Right atrium auricular region (tissue), 2 donors: ENCODE measurements around the gene CKS1B. TPM values are rescaled to one million over a fixed set of nuclear protein-coding genes. Genes with fewer than 3 reads are reported as not detected.

Source experiments
- DNase-seq: peaks from one replicate; pipeline ENCODE4 v3.0.0-alpha.2; 2019; ENCODE audit warnings: low spot score
- H3K27ac ChIP-seq, 2 donors: fragments of 200-600 bp; sonication (generic); 1 replicate in 1 of 2; 2 replicates in 1 of 2; pipeline ENCODE4 v1.5.1; 2016 to 2019
- H3K27me3 ChIP-seq, 2 donors: fragments of 200-600 bp; sonication (generic); one replicate each; pipeline versions ENCODE4 v1.5.1 to v1.6.0; 2017 to 2019
- H3K36me3 ChIP-seq: fragments of 200-600 bp; sonication (generic); one replicate; pipeline ENCODE4 v1.5.1; 2016
- H3K4me1 ChIP-seq, 2 donors: fragments of 200-600 bp; sonication (generic); one replicate each; pipeline versions ENCODE4 v1.5.1 to v1.6.0; 2017 to 2019
- H3K4me3 ChIP-seq, 2 donors: fragments of 200-600 bp; sonication (generic); 1 replicate in 1 of 2; 2 replicates in 1 of 2; pipeline ENCODE4 v1.5.1; 2017 to 2019; ENCODE audit warnings: mild to moderate bottlenecking in 1 of 2, moderate library complexity in 1 of 2
- H3K9me3 ChIP-seq, 2 donors: fragments of 200-600 bp; sonication (generic); one replicate each; pipeline ENCODE4 v1.5.1; 2019
- total RNA-seq, 2 donors: library from RNA; depleted of rRNA; stranded (reverse); fragments of >200 nt; gene quantifications; one replicate each; pipeline ENCODE4 v1.1.0, GENCODE V29; 2016
- TF ChIP-seq, protein P1 (sequence below), 2 donors: fragments of 200-600 bp; sonication (generic); IDR thresholded peaks; one replicate each; pipeline ENCODE4 v1.5.1; 2019; ENCODE audit warnings: antibody characterized with exemption in 2 of 2

CKS1B gene
- total RNA-seq, 2 donors from 2014 or later, result 20.0 to 23.8 TPM

DNA sequence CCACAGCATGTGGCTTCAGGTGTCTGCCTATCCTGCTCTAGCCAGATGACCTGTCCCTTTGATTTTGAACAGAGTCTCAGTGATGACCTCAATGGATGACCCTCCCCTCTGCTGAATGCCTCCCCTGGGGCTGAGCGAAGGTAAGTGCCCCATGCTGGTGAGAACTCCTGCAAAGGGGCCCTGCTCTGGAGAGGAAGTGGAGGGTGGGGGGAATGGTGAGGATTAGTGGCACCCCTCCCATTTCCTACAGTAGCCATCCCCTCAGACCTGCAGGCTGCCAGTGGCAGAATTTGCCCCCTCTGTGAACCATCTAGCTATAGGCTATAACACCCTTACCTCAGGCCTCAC lies 34.3 kb upstream of the CKS1B start:
- Histone ChIP-seq H3K4me1 (peaks cover 0 to 73% of the 10 kb centered on the region in 2 donors), H3K36me3 (no peaks in the 10 kb centered on the region), H3K4me3 (no peak overlapping the region), H3K27me3 (no peaks in the 10 kb centered on the region), H3K9me3 (no peaks in the 10 kb centered on the region), H3K27ac (peak overlapping the region; percentile 3 to 44)
- TF ChIP-seq, protein P1, sequence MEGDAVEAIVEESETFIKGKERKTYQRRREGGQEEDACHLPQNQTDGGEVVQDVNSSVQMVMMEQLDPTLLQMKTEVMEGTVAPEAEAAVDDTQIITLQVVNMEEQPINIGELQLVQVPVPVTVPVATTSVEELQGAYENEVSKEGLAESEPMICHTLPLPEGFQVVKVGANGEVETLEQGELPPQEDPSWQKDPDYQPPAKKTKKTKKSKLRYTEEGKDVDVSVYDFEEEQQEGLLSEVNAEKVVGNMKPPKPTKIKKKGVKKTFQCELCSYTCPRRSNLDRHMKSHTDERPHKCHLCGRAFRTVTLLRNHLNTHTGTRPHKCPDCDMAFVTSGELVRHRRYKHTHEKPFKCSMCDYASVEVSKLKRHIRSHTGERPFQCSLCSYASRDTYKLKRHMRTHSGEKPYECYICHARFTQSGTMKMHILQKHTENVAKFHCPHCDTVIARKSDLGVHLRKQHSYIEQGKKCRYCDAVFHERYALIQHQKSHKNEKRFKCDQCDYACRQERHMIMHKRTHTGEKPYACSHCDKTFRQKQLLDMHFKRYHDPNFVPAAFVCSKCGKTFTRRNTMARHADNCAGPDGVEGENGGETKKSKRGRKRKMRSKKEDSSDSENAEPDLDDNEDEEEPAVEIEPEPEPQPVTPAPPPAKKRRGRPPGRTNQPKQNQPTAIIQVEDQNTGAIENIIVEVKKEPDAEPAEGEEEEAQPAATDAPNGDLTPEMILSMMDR (IDR thresholded peaks at IDR 0.05), result no peak
- DNase-seq, result no peak

DNA sequence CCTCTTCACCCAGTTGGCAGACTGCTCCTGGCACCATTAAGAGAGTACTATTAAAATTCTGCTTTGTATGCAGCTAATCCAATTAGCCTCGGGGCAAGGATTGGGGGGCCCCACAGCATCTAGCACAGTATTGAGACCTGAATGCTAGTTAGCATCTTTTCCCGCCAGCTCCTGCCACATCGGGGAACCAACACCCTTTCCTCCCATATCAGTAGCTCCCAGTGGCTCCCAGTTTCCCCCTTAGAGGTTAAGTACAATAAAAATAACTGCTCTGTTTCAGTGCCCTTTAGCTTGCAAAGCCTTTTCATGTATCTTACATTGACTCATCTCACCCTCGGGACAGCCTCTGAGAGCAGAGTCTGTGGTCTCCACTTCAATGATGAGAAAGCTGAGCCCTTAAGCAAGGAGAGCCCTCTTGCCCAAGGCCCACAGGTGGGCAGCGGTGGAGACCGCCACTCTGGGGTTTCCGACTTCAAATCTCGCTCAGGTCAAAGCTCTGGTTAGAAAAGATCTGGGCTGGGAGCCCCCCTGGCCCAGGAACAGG lies 33.8 kb upstream of the CKS1B start:
- no peaks in the 10 kb centered on the region for H3K36me3 ChIP-seq
- H3K9me3 ChIP-seq, result no peaks in the 10 kb centered on the region
- no peak for DNase-seq
- peaks cover 0 to 68% of the 10 kb centered on the region in 2 donors for H3K4me1 ChIP-seq
- H3K27me3 ChIP-seq, result no peaks in the 10 kb centered on the region
- H3K4me3 ChIP-seq, result no peak overlapping the region
- TF ChIP-seq, protein P1 (IDR thresholded peaks at IDR 0.05), result no peak
- peak overlapping the region; percentile 3 to 44 for H3K27ac ChIP-seq

DNA sequence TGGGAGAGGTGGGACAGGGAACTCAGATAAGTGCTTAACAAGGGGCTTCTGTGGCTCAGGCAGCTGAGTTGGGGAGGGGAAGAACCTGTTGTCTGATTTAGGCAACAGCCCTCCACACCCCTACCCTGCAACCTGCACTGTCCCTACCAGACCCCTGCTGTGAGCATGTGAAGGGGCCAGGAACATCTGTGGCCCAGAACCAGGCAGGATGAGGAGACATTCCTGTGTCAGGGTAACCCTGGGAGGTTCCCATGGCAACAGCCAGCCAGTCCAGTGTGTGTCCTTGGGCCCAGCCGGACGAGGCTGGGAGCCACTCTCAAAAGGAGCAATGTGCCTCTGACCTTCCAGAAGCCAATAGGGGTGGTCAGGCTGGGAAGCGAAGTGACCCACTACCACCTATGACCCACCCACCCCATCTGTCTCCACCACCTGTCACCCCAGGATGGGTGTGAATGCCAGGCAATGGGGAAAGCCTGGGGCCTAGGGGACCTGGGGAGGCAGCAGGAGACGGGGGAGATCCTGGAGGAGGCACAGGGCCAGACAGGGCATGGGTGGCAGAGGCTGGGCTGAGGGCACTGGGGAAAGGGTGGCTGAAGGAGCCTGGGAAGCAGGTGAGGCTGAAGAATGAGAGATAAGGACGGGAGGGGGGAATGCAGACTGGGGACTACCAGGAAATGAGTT lies 33.0 kb upstream of the CKS1B start:
- DNase-seq, result no peak
- no peak overlapping the region for H3K4me3 ChIP-seq
- peaks cover 0 to 62% of the 10 kb centered on the region in 2 donors for H3K4me1 ChIP-seq

DNA sequence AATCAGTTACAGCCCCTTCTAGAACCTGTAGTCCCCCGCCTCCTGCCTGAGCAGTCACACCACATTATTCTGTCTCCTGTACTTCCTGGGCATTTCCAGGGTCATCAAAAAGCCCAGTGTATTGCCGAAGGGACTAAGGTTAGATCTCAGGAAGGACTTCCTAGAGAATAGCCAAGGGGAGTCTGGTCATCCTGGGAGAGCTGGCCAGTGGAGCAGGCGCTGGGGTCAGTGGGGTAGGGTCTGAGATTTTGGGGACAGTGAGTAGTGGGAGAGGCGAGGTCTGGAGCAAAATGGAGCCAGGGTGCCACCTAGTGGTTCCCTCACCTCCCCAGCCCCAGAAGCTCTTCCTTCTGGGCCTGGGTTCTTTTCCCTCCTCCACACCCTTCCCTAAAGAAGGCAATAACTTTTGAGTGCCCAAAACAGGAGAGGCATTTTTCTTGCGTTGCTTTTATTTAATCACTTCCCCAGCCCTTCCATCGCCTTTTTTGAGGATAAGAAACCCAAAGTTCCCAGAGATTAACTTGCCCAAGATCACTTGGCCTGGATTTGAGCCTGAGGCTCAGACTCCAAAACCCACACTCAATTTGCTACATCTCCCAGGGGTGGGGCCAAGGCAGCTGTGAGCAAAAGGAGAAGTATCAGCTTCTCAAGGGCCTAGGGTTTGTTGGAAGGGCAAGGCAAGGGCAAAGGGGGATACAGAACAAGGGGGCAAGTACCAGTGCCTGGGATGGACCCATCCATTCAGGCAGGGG lies 30.7 kb upstream of the CKS1B start:
- TF ChIP-seq, protein P1 (IDR thresholded peaks at IDR 0.05), result peak; percentile 50 to 78
- no peaks in the 10 kb centered on the region for H3K9me3 ChIP-seq
- DNase-seq, result no peak
- peaks cover 0 to 49% of the 10 kb centered on the region in 2 donors for H3K4me1 ChIP-seq
- H3K27ac ChIP-seq, result peak overlapping the region; percentile 60 to 66
- peaks cover 15% of the 10 kb centered on the region for H3K36me3 ChIP-seq
- no peaks in the 10 kb centered on the region for H3K27me3 ChIP-seq
- H3K4me3 ChIP-seq, result no peak overlapping the region

More for the DNA sequence above, 33.0 kb upstream of the CKS1B start:
- H3K36me3 ChIP-seq, result peaks cover 4% of the 10 kb centered on the region
- TF ChIP-seq, protein P1 (IDR thresholded peaks at IDR 0.05), result no peak
- peak overlapping the region; percentile 44 to 46 for H3K27ac ChIP-seq
- H3K9me3 ChIP-seq, result no peaks in the 10 kb centered on the region
- H3K27me3 ChIP-seq, result no peaks in the 10 kb centered on the region

DNA sequence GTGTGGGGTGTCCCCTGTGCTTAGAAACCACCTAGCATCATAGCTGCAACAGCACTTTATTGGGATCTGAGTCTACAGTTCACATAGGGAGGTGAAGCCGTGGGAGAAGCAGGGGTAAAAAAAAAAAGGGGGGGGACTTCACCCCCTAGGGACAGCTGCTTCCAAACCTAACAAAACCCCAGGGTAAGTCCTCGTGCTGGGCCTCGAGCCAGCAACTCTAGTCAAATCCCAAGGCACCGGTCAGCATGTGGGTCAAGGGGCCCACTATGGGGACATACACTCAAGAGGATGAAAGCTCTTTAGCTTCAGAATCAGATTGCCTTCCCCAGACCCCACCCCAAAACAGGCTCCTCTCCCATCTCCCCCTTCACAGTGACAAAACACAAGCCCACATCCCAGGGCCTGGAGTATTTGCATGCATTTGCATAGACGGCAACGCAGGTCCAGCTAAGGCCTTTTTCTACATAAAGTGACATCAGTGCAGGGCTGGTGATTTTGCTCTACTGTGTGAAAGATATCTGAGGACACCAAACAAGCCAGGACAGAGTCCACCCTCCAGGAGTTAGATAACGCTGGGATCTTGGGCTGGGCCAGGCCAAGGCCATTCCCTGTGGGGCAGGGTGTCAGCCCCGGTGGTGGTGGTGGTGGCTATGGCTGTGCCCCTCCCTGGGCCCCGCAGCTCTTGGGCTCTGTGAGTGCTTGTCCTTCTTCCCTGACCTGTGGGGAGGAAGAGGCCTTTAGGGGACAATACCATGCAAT lies 29.9 kb upstream of the CKS1B start:
- no peaks in the 10 kb centered on the region for H3K9me3 ChIP-seq
- peaks cover 0 to 48% of the 10 kb centered on the region in 2 donors for H3K4me1 ChIP-seq
- H3K36me3 ChIP-seq, result peaks cover 15% of the 10 kb centered on the region
- no peaks in the 10 kb centered on the region for H3K27me3 ChIP-seq
- peak overlapping the region; percentile 60 to 66 for H3K27ac ChIP-seq
- no peak for DNase-seq
- H3K4me3 ChIP-seq, result no peak overlapping the region
- TF ChIP-seq, protein P1 (IDR thresholded peaks at IDR 0.05), result no peak
